Epithelial cell of esophagus (primary cell): ENCODE data around the gene SPATA19.

ENCODE experiments used
- DNase-seq: peaks from one replicate; pipeline ENCODE4 v3.0.0; 2010; ENCODE audit warnings: low read depth
- H3K4me3 ChIP-seq: 2 replicates; pipeline ENCODE4 v1.5.1; 2011; ENCODE audit warnings: mild to moderate bottlenecking, low read length, control low read depth
- TF ChIP-seq, protein P1 (sequence below): IDR thresholded peaks from 2 replicates; pipeline ENCODE4 v1.5.1; 2011; ENCODE audit warnings: low read depth, mild to moderate bottlenecking, low read length, control low read depth, inconsistent platforms; ENCODE audit not compliant: insufficient read depth; ENCODE audit errors: missing control alignments

Gene SPATA19

DNA sequence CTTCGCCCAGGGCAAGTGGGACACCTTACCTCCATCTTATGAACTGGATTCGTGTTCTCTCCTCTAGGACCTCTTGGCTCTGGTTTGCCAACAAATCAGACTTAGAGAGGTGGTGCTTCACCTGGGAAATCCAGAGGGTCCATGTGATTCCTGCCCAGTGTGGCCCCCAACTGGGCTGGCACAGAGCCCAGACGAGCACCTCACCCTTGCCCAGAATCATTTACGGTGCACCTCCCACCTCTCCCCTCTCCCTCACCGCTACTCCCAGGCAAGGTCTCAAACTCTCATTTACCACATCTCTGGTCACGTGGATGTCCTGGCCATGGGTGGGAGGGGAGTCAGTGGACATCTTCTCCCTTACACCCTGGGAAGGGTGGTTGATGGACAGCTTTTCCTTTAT is 1.1 kb downstream of the SPATA19 start:
- H3K4me3 ChIP-seq: no peak overlapping the region
- TF ChIP-seq, protein P1, sequence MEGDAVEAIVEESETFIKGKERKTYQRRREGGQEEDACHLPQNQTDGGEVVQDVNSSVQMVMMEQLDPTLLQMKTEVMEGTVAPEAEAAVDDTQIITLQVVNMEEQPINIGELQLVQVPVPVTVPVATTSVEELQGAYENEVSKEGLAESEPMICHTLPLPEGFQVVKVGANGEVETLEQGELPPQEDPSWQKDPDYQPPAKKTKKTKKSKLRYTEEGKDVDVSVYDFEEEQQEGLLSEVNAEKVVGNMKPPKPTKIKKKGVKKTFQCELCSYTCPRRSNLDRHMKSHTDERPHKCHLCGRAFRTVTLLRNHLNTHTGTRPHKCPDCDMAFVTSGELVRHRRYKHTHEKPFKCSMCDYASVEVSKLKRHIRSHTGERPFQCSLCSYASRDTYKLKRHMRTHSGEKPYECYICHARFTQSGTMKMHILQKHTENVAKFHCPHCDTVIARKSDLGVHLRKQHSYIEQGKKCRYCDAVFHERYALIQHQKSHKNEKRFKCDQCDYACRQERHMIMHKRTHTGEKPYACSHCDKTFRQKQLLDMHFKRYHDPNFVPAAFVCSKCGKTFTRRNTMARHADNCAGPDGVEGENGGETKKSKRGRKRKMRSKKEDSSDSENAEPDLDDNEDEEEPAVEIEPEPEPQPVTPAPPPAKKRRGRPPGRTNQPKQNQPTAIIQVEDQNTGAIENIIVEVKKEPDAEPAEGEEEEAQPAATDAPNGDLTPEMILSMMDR: no peak
- DNase-seq: no peak

DNA sequence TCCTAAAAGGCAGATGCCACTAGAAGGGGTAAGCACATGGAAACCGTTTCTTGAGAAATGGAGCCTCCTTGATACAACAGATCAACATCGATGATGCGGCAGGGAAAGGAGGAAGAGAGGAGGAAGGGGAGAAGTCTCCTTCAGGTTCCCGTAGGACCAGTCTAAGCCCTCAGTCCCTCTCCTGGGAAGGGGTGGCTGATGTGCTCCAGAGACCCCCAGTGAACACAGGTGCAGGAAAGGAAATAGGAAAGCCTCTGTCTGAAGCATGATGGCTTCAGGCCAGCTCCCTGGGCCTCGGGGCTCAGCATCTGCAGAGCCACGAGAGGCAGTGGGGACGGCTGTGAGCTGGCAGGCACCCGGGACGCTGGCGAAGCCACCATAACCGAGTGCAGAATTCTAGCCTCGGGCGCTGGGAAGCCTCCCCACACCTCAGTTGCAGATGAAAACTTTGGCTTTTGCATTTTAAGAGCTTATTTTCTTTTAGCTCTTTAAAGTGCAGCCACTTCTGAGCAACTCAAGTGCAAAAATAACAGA is 1.8 kb downstream of the SPATA19 start:
- TF ChIP-seq, protein P1: no peak
- DNase-seq: no peak
- H3K4me3 ChIP-seq: no peak overlapping the region

DNA sequence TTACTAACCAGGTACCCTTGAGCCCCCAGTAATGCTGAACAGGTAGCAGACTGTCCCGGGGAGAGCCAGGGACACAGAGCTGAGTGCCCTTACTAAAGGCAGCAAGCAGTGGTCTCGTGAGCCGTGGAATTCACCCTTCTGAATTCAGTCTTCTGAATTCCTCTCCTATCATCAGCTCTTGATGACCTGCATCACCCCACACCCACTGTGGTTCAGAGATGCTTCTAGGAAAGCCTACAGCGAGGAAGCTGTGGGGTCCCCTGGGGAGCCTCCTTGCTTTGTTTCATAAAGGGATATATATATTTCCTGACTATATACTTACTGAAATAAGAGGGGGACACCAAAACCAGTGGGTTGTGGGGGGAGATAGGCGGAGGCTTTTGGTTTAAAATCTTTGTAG is 2.6 kb downstream of the SPATA19 start:
- DNase-seq: no peak
- TF ChIP-seq, protein P1: no peak
- H3K4me3 ChIP-seq: no peak overlapping the region

DNA sequence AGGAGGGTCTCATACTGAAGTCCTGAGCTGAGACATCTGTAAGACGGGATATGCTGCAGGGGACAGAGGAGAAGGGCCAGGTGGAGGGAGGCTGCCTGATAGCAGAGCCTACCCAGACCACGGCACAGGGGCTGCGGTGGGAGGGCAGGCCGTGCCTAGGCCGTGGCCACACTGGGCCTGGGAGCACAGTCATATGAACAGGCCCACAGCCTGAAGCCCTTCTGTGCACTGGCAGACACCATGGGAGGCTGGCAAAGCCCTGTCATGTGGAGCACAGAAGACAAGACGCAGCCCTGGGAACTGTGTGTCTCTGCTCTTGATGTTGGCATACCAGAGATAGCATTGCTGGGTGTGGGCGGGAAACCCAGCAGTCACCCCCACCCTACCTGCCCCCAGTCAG is 3.3 kb downstream of the SPATA19 start:
- TF ChIP-seq, protein P1: no peak

DNA sequence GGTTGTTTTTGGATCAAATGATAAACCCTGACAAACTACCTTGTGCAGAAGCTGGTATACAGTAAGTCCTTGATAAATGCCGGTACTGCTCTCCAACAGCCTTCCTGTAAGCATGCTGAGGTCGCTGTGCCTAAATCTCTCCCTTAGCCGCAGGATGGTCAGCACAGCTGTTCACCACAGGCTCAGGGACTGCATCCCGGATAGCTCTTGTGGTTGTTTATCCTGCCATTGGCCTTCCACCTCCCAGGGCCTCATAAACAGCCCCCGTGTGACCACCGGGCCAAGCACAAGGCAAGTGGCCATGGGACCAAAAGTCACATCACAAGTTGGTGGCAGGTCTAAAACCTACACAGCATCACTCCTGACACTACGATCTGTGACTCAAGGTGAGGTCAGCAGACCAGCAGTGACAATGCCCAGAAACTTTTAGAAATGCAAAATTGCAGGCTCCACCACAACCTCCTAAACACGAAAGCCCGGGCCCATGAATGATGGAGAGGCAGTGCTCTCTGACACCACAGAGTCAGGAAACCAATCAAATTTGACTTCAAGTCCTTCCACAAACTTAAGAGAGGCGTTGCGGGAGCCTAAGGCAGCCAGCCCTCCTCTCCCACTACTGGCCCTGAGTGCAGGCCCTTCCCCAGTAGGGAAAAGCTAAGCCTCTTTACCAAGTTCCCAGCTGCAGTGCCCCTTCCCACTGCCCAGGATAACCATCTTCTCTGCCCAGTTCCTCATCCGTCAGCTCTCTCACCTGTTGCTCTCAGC is 3.9 kb downstream of the SPATA19 start:
- no peak overlapping the region for H3K4me3 ChIP-seq
- TF ChIP-seq, protein P1: no peak
- DNase-seq: no peak

More for the DNA sequence above, 3.3 kb downstream of the SPATA19 start:
- H3K4me3 ChIP-seq: no peak overlapping the region
- DNase-seq: no peak

DNA sequence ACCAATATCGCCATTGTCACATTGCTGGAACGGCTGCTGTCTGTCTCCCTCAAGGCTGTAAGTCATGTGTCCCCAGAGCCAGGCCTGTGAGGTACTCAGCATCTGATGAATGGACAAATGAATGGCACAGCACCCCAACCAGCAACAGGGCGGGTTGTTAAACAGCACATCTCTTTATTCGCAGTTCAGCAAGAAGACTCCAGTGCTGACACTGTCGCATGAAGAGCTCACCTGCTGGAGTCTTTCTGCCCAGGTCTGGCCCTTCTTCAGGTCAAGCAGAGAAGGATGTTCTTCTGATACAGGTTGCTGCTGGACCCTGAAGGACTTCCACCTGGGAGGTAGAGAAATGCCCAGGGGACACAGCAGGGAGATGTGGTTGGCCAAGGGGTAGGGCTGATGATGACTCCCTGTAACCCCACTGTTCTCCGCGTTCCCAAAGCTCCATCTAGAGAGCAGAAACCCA is 4.8 kb downstream of the SPATA19 start:
- H3K4me3 ChIP-seq: no peak overlapping the region
- TF ChIP-seq, protein P1: no peak
- DNase-seq: no peak
